ENCODE measurements around the gene TBC1D1.
A peak's percentile ranks its signal among the peaks of the same experiment; 100 is the strongest.
"Not testable (repeated sequence)": the region's sequence is repeated elsewhere in the genome, so short reads cannot be mapped to it uniquely, and the experiment has no call there.

The TBC1D1 gene

GRCh38 chr4:37968747-37969146 is 77.9 kb downstream of the TBC1D1 start:
- no peak for DNase-seq (ENCODE audit: low spot score)

GRCh38 chr4:37970702-37971101 is 79.8 kb downstream of the TBC1D1 start:
- no peak for DNase-seq (ENCODE audit: low spot score)

GRCh38 chr4:37971202-37971601 is 80.3 kb downstream of the TBC1D1 start:
- DNase-seq (ENCODE audit: low spot score): no peak

- DNase-seq (ENCODE audit: low spot score): no peak
These were observed 82.6 kb downstream of the TBC1D1 start for GRCh38 chr4:37973441-37973840.

GRCh38 chr4:37975321-37975822 is 84.5 kb downstream of the TBC1D1 start:
- DNase-seq (ENCODE audit: low spot score): not testable (repeated sequence)

GRCh38 chr4:37976507-37976906 is 85.6 kb downstream of the TBC1D1 start:
- DNase-seq (ENCODE audit: low spot score): no peak

- peak; percentile 88 for DNase-seq (ENCODE audit: low spot score)
These were observed 86.1 kb downstream of the TBC1D1 start for GRCh38 chr4:37976991-37977470.

- peak; percentile 71 for DNase-seq (ENCODE audit: low spot score)
These were observed 86.8 kb downstream of the TBC1D1 start for GRCh38 chr4:37977471-37978247.

- no peak for DNase-seq (ENCODE audit: low spot score)
These were observed 87.5 kb downstream of the TBC1D1 start for GRCh38 chr4:37978248-37978924.

GRCh38 chr4:37980246-37980645 is 89.4 kb downstream of the TBC1D1 start:
- DNase-seq (ENCODE audit: low spot score): no peak

- no peak for DNase-seq (ENCODE audit: low spot score)
These were observed 90.5 kb downstream of the TBC1D1 start for GRCh38 chr4:37981425-37981824.

GRCh38 chr4:37981844-37982720 is 91.2 kb downstream of the TBC1D1 start:
- no peak for DNase-seq (ENCODE audit: low spot score)

GRCh38 chr4:37982736-37983135 is 91.9 kb downstream of the TBC1D1 start:
- no peak for DNase-seq (ENCODE audit: low spot score)

GRCh38 chr4:37983951-37984350 is 93.1 kb downstream of the TBC1D1 start:
- DNase-seq (ENCODE audit: low spot score): no peak

GRCh38 chr4:37985730-37986275 is 94.9 kb downstream of the TBC1D1 start:
- no peak for DNase-seq (ENCODE audit: low spot score)

GRCh38 chr4:37988670-37989069 is 97.8 kb downstream of the TBC1D1 start:
- DNase-seq (ENCODE audit: low spot score): no peak

GRCh38 chr4:37989398-37990260 is 98.7 kb downstream of the TBC1D1 start:
- no peak for DNase-seq (ENCODE audit: low spot score)

GRCh38 chr4:37990731-37991245 is 99.9 kb downstream of the TBC1D1 start:
- no peak for DNase-seq (ENCODE audit: low spot score)

- DNase-seq (ENCODE audit: low spot score): no peak
These were observed 100.9 kb downstream of the TBC1D1 start for GRCh38 chr4:37991623-37992410.

GRCh38 chr4:37993806-37994205 is 102.9 kb downstream of the TBC1D1 start:
- DNase-seq (ENCODE audit: low spot score): no peak
